ENCODE measurements around the gene TBL1X.

GRCh38 chrX:9606971-9607370 lies 142.1 kb downstream of the TBL1X start:
- TF ChIP-seq CTCF (conservative IDR thresholded peaks at IDR 0.05; ENCODE audit: low read depth, low read length) (no peak), BHLHE40 (IDR thresholded peaks at IDR 0.05; ENCODE audit: low read depth, low read length) (no peak)

Data from IMR-90 (cell line).